Naive thymus-derived CD8-positive, alpha-beta T cell (primary cell): Measurements from ENCODE around the gene SLC38A7. TPM values are rescaled to one million over a fixed set of nuclear protein-coding genes. Genes with fewer than 3 reads are reported as not detected.

Experiments
- ATAC-seq, 2 donors: fragments of 150-1000 bp; cut with Tn5 transposase in 1 of 2; sonication (Bioruptor Pico), chemical (Tn5 transposase) in 1 of 2; 1 replicate in 1 of 2; 2 replicates in 1 of 2; pipeline ENCODE4 v1.10.0; 2021; ENCODE audit warnings: mild to moderate bottlenecking in 2 of 2, moderate library complexity in 2 of 2
- POLR2A ChIA-PET: fragments of 350-600 bp; sonication (Branson Sonifier 250); formaldehyde crosslinking; loops from one replicate; lab custom pipeline; 2021; ENCODE audit warnings: antibody characterized with exemption; lab: Charles Lee
- DNase-seq, 10 donors: peaks; one replicate each; pipeline versions ENCODE4 v3.0.0 to v3.0.0-alpha.2; 2020 to 2022
- H3K27ac Mint-ChIP-seq, 10 donors: one replicate each; pipeline ENCODE4 v1.8.0; 2020 to 2022; ENCODE audit warnings: mild to moderate bottlenecking in 10 of 10, mixed read lengths in 10 of 10, moderate library complexity in 4 of 10, inconsistent platforms in 1 of 10
- H3K27me3 Mint-ChIP-seq, 5 donors: one replicate each; pipeline ENCODE4 v1.8.0; 2021 to 2022; ENCODE audit warnings: mixed read lengths in 5 of 5
- H3K36me3 Mint-ChIP-seq, 3 donors: one replicate each; pipeline ENCODE4 v1.8.0; 2020 to 2022; ENCODE audit warnings: mixed read lengths in 3 of 3, mild to moderate bottlenecking in 2 of 3, inconsistent platforms in 1 of 3
- H3K4me1 Mint-ChIP-seq, 4 donors: one replicate each; pipeline ENCODE4 v1.8.0; 2021 to 2022; ENCODE audit warnings: mixed read lengths in 4 of 4
- H3K4me3 Mint-ChIP-seq, 10 donors: one replicate each; pipeline ENCODE4 v1.8.0; 2020 to 2022; ENCODE audit warnings: mild to moderate bottlenecking in 10 of 10, mixed read lengths in 10 of 10, moderate library complexity in 6 of 10, inconsistent platforms in 1 of 10
- H3K9me3 Mint-ChIP-seq, 9 donors: one replicate each; pipeline ENCODE4 v1.8.0; 2020 to 2022; ENCODE audit warnings: mixed read lengths in 9 of 9, mild to moderate bottlenecking in 3 of 9, inconsistent platforms in 1 of 9, moderate library complexity in 1 of 9
- polyA plus RNA-seq, 3 donors: library from polyadenylated mRNA; unstranded; fragments of 300-500 nt; fragmentation: Illumina TruSeq; gene quantifications; one replicate each; pipeline ENCODE4 v1.2.3, GENCODE V29; 2021
- total RNA-seq, 8 experiments: library from RNA in 2 of 8; stranded (reverse) in 2 of 8; gene quantifications; one replicate each; pipeline ENCODE4 v1.2.3 and lab custom pipeline; 2021 to 2026

Gene SLC38A7
- total RNA-seq (10 to 100 TPM; 13.8 to 16.2 TPM), polyA plus RNA-seq (1 to 10 TPM; 3.7 to 8.7 (median 4.2) TPM), total RNA-seq (lab: John Stamatoyannopoulos, UW) (5.9 to 13.0 (median 11.1) reads per million in 6 experiments)

GRCh38 chr16:58684354-58685083, at the start of gene SLC38A7:
TSS of gene SLC38A7 (minus strand) at chr16:58684770. CDS start at chr16:58680126, 4,644 bp downstream.
- DNase-seq = peak; percentile 51 to 87 (median 62)
- Mint-ChIP-seq H3K9me3 (no peaks in the 10 kb centered on the region), H3K36me3 (peaks cover 0 to 6% (median 0%) of the 10 kb centered on the region in 3 donors), H3K27ac (peak within 1 kb of the TSS; percentile 31 to 93 (median 86)), H3K27me3 (no peaks in the 10 kb centered on the region), H3K4me3 (peak within 1 kb of the TSS; percentile 79 to 96 (median 93)), H3K4me1 (peaks cover 11 to 29% (median 23%) of the 10 kb centered on the region in 4 donors)
- POLR2A ChIA-PET = interaction anchor here (1.3 to 1.4 kb wide), 2 partner anchors 54 to 56 kb away, joined by 3 to 8 read pairs; partner anchors contain the start of gene CNOT1
- peak; percentile 91 to 98 for ATAC-seq

- no peaks in the 10 kb centered on the region for H3K27me3 Mint-ChIP-seq
- DNase-seq (peak; percentile 57 to 82 (median 76)), ATAC-seq (peak; percentile 98 to 99)
- peak within 1 kb of the TSS; percentile 94 to 99 (median 98) for H3K4me3 Mint-ChIP-seq
- H3K27ac Mint-ChIP-seq = peak within 1 kb of the TSS; percentile 71 to 96 (median 91)
- H3K9me3 Mint-ChIP-seq = no peaks in the 10 kb centered on the region
- H3K4me1 Mint-ChIP-seq = peaks cover 15 to 49% (median 45%) of the 10 kb centered on the region in 4 donors
- peaks cover 0 to 5% (median 0%) of the 10 kb centered on the region in 3 donors for H3K36me3 Mint-ChIP-seq
- POLR2A ChIA-PET = no interaction called here
These were observed 49.3 kb upstream of the SLC38A7 start, which contains the start of gene GOT2 for GRCh38 chr16:58733671-58734458. TSS of gene GOT2 (minus strand) at chr16:58734316. CDS start at chr16:58734228, 88 bp downstream.

- no peak for ATAC-seq
- peaks cover 16 to 50% (median 45%) of the 10 kb centered on the region in 4 donors for H3K4me1 Mint-ChIP-seq
- peak overlapping the region; percentile 86 to 99 (median 92) for H3K4me3 Mint-ChIP-seq
- POLR2A ChIA-PET = no interaction called here
- DNase-seq = peak in 1 of 10 donors; percentile 2
- H3K27me3 Mint-ChIP-seq = no peaks in the 10 kb centered on the region
- H3K9me3 Mint-ChIP-seq = no peaks in the 10 kb centered on the region
- H3K36me3 Mint-ChIP-seq = peaks cover 0 to 5% (median 0%) of the 10 kb centered on the region in 3 donors
- peak overlapping the region in 9 of 10 donors; percentile 70 to 96 (median 80) for H3K27ac Mint-ChIP-seq
These were observed 48.7 kb upstream of the SLC38A7 start for GRCh38 chr16:58733248-58733670.

GRCh38 chr16:58732545-58733247, 48.1 kb upstream of the SLC38A7 start:
- ATAC-seq (no peak), DNase-seq (no peak)
- peaks cover 0 to 5% (median 0%) of the 10 kb centered on the region in 3 donors for H3K36me3 Mint-ChIP-seq
- H3K27me3 Mint-ChIP-seq = no peaks in the 10 kb centered on the region
- H3K4me1 Mint-ChIP-seq = peaks cover 21 to 50% (median 47%) of the 10 kb centered on the region in 4 donors
- peak overlapping the region in 9 of 10 donors; percentile 70 to 96 (median 80) for H3K27ac Mint-ChIP-seq
- H3K9me3 Mint-ChIP-seq = no peaks in the 10 kb centered on the region
- peak overlapping the region; percentile 86 to 99 (median 92) for H3K4me3 Mint-ChIP-seq
- POLR2A ChIA-PET = no interaction called here

GRCh38 chr16:58730724-58731370, 46.3 kb upstream of the SLC38A7 start:
- Mint-ChIP-seq H3K9me3 (no peaks in the 10 kb centered on the region), H3K4me1 (peaks cover 17 to 50% (median 48%) of the 10 kb centered on the region in 4 donors), H3K27ac (peak overlapping the region in 1 of 10 donors; percentile 32), H3K4me3 (no peak overlapping the region), H3K27me3 (no peaks in the 10 kb centered on the region), H3K36me3 (peaks cover 0 to 5% (median 0%) of the 10 kb centered on the region in 3 donors)
- no peak for DNase-seq
- no peak for ATAC-seq
- POLR2A ChIA-PET = interaction anchor here (0.6 kb wide), 1 partner anchor 38 kb away, joined by 6 read pairs; no protein-coding TSS in a partner anchor

GRCh38 chr16:58727796-58728568, 43.4 kb upstream of the SLC38A7 start:
- POLR2A ChIA-PET = no interaction called here
- no peak for DNase-seq
- H3K4me1 Mint-ChIP-seq = peaks cover 9 to 35% (median 33%) of the 10 kb centered on the region in 4 donors
- H3K4me3 Mint-ChIP-seq = no peak overlapping the region
- H3K27ac Mint-ChIP-seq = peak overlapping the region in 3 of 10 donors; percentile 14 to 47 (median 33)
- peaks cover 0 to 18% (median 0%) of the 10 kb centered on the region in 3 donors for H3K36me3 Mint-ChIP-seq
- no peaks in the 10 kb centered on the region for H3K9me3 Mint-ChIP-seq
- no peak for ATAC-seq
- H3K27me3 Mint-ChIP-seq = no peaks in the 10 kb centered on the region

GRCh38 chr16:58727028-58727781, 42.6 kb upstream of the SLC38A7 start:
- no peaks in the 10 kb centered on the region for H3K27me3 Mint-ChIP-seq
- ATAC-seq = no peak
- H3K9me3 Mint-ChIP-seq = no peaks in the 10 kb centered on the region
- H3K4me3 Mint-ChIP-seq = no peak overlapping the region
- no peak for DNase-seq
- H3K36me3 Mint-ChIP-seq = peaks cover 0 to 26% (median 0%) of the 10 kb centered on the region in 3 donors
- POLR2A ChIA-PET = no interaction called here
- peak overlapping the region in 5 of 10 donors; percentile 14 to 79 (median 46) for H3K27ac Mint-ChIP-seq
- H3K4me1 Mint-ChIP-seq = peaks cover 8 to 28% (median 25%) of the 10 kb centered on the region in 4 donors

GRCh38 chr16:58723109-58723508, 38.5 kb upstream of the SLC38A7 start:
- POLR2A ChIA-PET = no interaction called here
- Mint-ChIP-seq H3K4me3 (no peak overlapping the region), H3K4me1 (peaks cover 0 to 9% (median 1%) of the 10 kb centered on the region in 4 donors), H3K9me3 (no peaks in the 10 kb centered on the region), H3K27ac (peak overlapping the region in 1 of 10 donors; percentile 34), H3K27me3 (no peaks in the 10 kb centered on the region), H3K36me3 (peaks cover 0 to 57% (median 14%) of the 10 kb centered on the region in 3 donors)
- ATAC-seq (no peak), DNase-seq (no peak)

GRCh38 chr16:58717994-58718393, 33.4 kb upstream of the SLC38A7 start:
- H3K27ac Mint-ChIP-seq = no peak overlapping the region
- no peak for DNase-seq
- H3K36me3 Mint-ChIP-seq = peaks cover 9 to 94% (median 32%) of the 10 kb centered on the region in 3 donors
- H3K27me3 Mint-ChIP-seq = no peaks in the 10 kb centered on the region
- no peak for ATAC-seq
- no peak overlapping the region for H3K4me3 Mint-ChIP-seq
- H3K9me3 Mint-ChIP-seq = no peaks in the 10 kb centered on the region
- no peaks in the 10 kb centered on the region for H3K4me1 Mint-ChIP-seq
- POLR2A ChIA-PET = no interaction called here

GRCh38 chr16:58716468-58716867, 31.9 kb upstream of the SLC38A7 start:
- Mint-ChIP-seq H3K27me3 (no peaks in the 10 kb centered on the region), H3K27ac (peak overlapping the region in 1 of 10 donors; percentile 26), H3K9me3 (no peaks in the 10 kb centered on the region), H3K36me3 (peaks cover 9 to 93% (median 34%) of the 10 kb centered on the region in 3 donors), H3K4me3 (no peak overlapping the region), H3K4me1 (no peaks in the 10 kb centered on the region)
- ATAC-seq (no peak), DNase-seq (no peak)
- POLR2A ChIA-PET = no interaction called here
